HCT116 (cell line): ENCODE data around the gene PDCD2. TPM values are rescaled to one million over a fixed set of nuclear protein-coding genes. Genes with fewer than 3 reads are reported as not detected.
A peak's percentile ranks its signal among the peaks of the same experiment; 100 is the strongest.

Experiments used
- ATAC-seq: fragments of 200-7000 bp; cut with Tn5 transposase; 2 replicates; pipeline ENCODE4 v1.9.1; 2020; ENCODE audit warnings: mild to moderate bottlenecking, moderate library complexity
- BruUV-seq: library from RNA; stranded (reverse); fragments of 400-500 nt; replicated peaks from 2 replicates; lab custom pipeline; 2021; lab: Mats Ljungman, UMichigan
- CTCF ChIA-PET: fragments of 300-600 bp; sonication (Branson Sonifier 250); formaldehyde crosslinking; loops from one replicate; lab custom pipeline; 2021; ENCODE audit warnings: antibody characterized with exemption; lab: Charles Lee
- POLR2A ChIA-PET: fragments of 300-600, 350-600 bp; sonication (Branson Sonifier 250); formaldehyde crosslinking; loops from one replicate; lab custom pipeline; 2021; ENCODE audit warnings: antibody characterized with exemption; lab: Charles Lee
- RAD21 ChIA-PET, 2 experiments: fragments of 300-600 bp; sonication (Branson Sonifier 250); formaldehyde crosslinking; loops; one replicate each; lab custom pipeline; 2023; ENCODE audit warnings: low total read pairs in 2 of 2; ENCODE audit not compliant: uncharacterized antibody in 2 of 2, unreplicated experiment in 2 of 2, low non-redundant PET in 1 of 2; lab: Charles Lee
- DNase-seq: peaks from one replicate; pipeline ENCODE4 v3.0.0-alpha.2; 2010; ENCODE audit warnings: low read depth, low spot score
- H2AFZ ChIP-seq: fragments of 200-600 bp; shearing (Covaris generic), sonication (generic); 2 replicates; pipeline ENCODE4 v1.6.1; 2017; ENCODE audit warnings: low read depth, mixed run types, mixed read lengths, antibody characterized with exemption, low read length; ENCODE audit not compliant: poor library complexity, severe bottlenecking
- H3K27ac ChIP-seq: 2 replicates; pipeline ENCODE4 v1.5.1; 2012; ENCODE audit warnings: low read depth, low read length
- H3K27me3 ChIP-seq: fragments of 200-600 bp; sonication (generic); 2 replicates; pipeline ENCODE4 v1.6.1; 2016; ENCODE audit warnings: mixed run types, low read length, mixed read lengths; ENCODE audit not compliant: insufficient read depth
- H3K36me3 ChIP-seq, 2 experiments: fragments of 200-500 bp in 1 of 2; fragments of 200-600 bp in 1 of 2; sonication (Bioruptor generic) in 1 of 2; sonication (generic) in 1 of 2; 2 replicates each; pipeline versions ENCODE4 v1.5.1 to v1.6.1; 2014 to 2016; ENCODE audit warnings: low read length in 2 of 2, inconsistent platforms in 1 of 2, mixed read lengths in 1 of 2, mixed run types in 1 of 2; ENCODE audit not compliant: insufficient read depth in 2 of 2, control insufficient read depth in 1 of 2
- H3K4me1 ChIP-seq, 2 experiments: fragments of 200-600 bp in 1 of 2; sonication (generic) in 1 of 2; 2 replicates each; pipeline versions ENCODE4 v1.5.1 to v1.6.1; 2012 to 2017; ENCODE audit warnings: low read length in 2 of 2, inconsistent platforms in 1 of 2, mild to moderate bottlenecking in 1 of 2, mixed read lengths in 1 of 2, mixed run types in 1 of 2, moderate library complexity in 1 of 2; ENCODE audit not compliant: insufficient read depth in 2 of 2, control insufficient read depth in 1 of 2
- H3K4me2 ChIP-seq: fragments of 200-600 bp; sonication (generic); 2 replicates; pipeline ENCODE4 v1.6.1; 2017; ENCODE audit warnings: mixed run types, low read length, mixed read lengths
- H3K4me3 ChIP-seq, 2 experiments: fragments of 200-600 bp in 1 of 2; sonication (generic) in 1 of 2; replicated peaks in 1 of 2; 2 replicates each; pipeline ENCODE4 v1.5.1; 2011 to 2016; ENCODE audit warnings: low read length in 2 of 2, control low read depth in 1 of 2, low read depth in 1 of 2, mild to moderate bottlenecking in 1 of 2, mixed read lengths in 1 of 2, mixed run types in 1 of 2
- H3K79me2 ChIP-seq: fragments of 200-600 bp; sonication (generic); 2 replicates; pipeline ENCODE4 v1.6.1; 2017; ENCODE audit warnings: mild to moderate bottlenecking, mixed run types, low read length, moderate library complexity, mixed read lengths; ENCODE audit not compliant: insufficient read depth
- H3K9ac ChIP-seq: fragments of 200-600 bp; sonication (generic); 2 replicates; pipeline ENCODE4 v1.6.1; 2016; ENCODE audit warnings: low read length, mixed read lengths
- H3K9me2 ChIP-seq: fragments of 200-600 bp; sonication (generic), shearing (Covaris generic); 2 replicates; pipeline ENCODE4 v1.6.1; 2017; ENCODE audit warnings: mixed run types, mild to moderate bottlenecking, moderate library complexity; ENCODE audit not compliant: insufficient read depth
- H3K9me3 ChIP-seq, 2 experiments: fragments of 200-500 bp in 1 of 2; fragments of 200-600 bp in 1 of 2; sonication (Bioruptor generic) in 1 of 2; sonication (generic) in 1 of 2; 2 replicates each; pipeline ENCODE4 v1.6.1; 2014 to 2017; ENCODE audit warnings: low read length in 2 of 2, mixed read lengths in 2 of 2, inconsistent platforms in 1 of 2, low read depth in 1 of 2, mild to moderate bottlenecking in 1 of 2, mixed run types in 1 of 2, moderate library complexity in 1 of 2; ENCODE audit not compliant: control insufficient read depth in 1 of 2, insufficient read depth in 1 of 2
- H4K20me1 ChIP-seq: fragments of 200-600 bp; sonication (generic), shearing (Covaris generic); 2 replicates; pipeline ENCODE4 v1.6.1; 2017; ENCODE audit warnings: mixed run types, mild to moderate bottlenecking, moderate library complexity; ENCODE audit not compliant: insufficient read depth
- CBX3 ChIP-seq: IDR thresholded peaks from 2 replicates; pipeline ENCODE4 v1.6.1; 2012; ENCODE audit warnings: low read depth
- CEBPB ChIP-seq: IDR thresholded peaks from 2 replicates; pipeline ENCODE4 v1.6.1; 2012; ENCODE audit warnings: low read depth
- ELF1 ChIP-seq: IDR thresholded peaks from 2 replicates; pipeline ENCODE4 v1.6.1; 2012; ENCODE audit warnings: low read depth, borderline replicate concordance
- EZH2 ChIP-seq: fragments of 200-600 bp; sonication (generic); IDR thresholded peaks from 2 replicates; pipeline ENCODE4 v1.6.1; 2017; ENCODE audit warnings: antibody characterized with exemption, mixed run types
- EZH2phosphoT487 ChIP-seq: fragments of 200-600 bp; IDR thresholded peaks from 2 replicates; pipeline ENCODE4 v1.6.1; 2018; ENCODE audit warnings: antibody characterized with exemption, borderline replicate concordance
- FOSL1 ChIP-seq: IDR thresholded peaks from 2 replicates; pipeline ENCODE4 v1.6.1; 2012; ENCODE audit warnings: low read depth
- JUND ChIP-seq: IDR thresholded peaks from 2 replicates; pipeline ENCODE4 v1.6.1; 2012
- POLR2AphosphoS5 ChIP-seq: IDR thresholded peaks from 2 replicates; pipeline ENCODE4 v1.6.1; 2011; ENCODE audit warnings: mild to moderate bottlenecking, low read depth, low read length, moderate library complexity
- RAD21 ChIP-seq: IDR thresholded peaks from 2 replicates; pipeline ENCODE4 v1.6.1; 2012; ENCODE audit warnings: low read depth, mild to moderate bottlenecking
- SIN3A ChIP-seq: IDR thresholded peaks from 2 replicates; pipeline ENCODE4 v1.6.1; 2012; ENCODE audit warnings: low read depth
- SP1 ChIP-seq: IDR thresholded peaks from 2 replicates; pipeline ENCODE4 v1.6.1; 2012; ENCODE audit warnings: low read depth
- SRF ChIP-seq: IDR thresholded peaks from 2 replicates; pipeline ENCODE4 v1.6.1; 2012; ENCODE audit warnings: low read depth
- YY1 ChIP-seq: IDR thresholded peaks from 2 replicates; pipeline ENCODE4 v1.6.1; 2011; ENCODE audit warnings: low read length, low read depth, moderate library complexity, mild to moderate bottlenecking; ENCODE audit not compliant: insufficient replicate concordance; ENCODE audit errors: extremely low read depth
- ZFX ChIP-seq: fragments of 450-650 bp; IDR thresholded peaks from 2 replicates; pipeline ENCODE4 v1.6.1; 2017
- ZNF274 ChIP-seq: fragments of 200-500 bp; sonication (Bioruptor generic); IDR thresholded peaks from 2 replicates; pipeline ENCODE4 v1.6.1; 2014; ENCODE audit warnings: mild to moderate bottlenecking, low read depth, low read length, inconsistent platforms
- intact Hi-C: fragments of 100-400 bp; cut with micrococcal nuclease; formaldehyde crosslinking; loops from 2 replicates; pipeline ENCODE4 v1.10.0; 2022
- total RNA-seq: library from RNA; stranded (reverse); gene quantifications from one replicate; pipeline ENCODE4 v1.2.1, GENCODE V29; 2021; ENCODE audit not compliant: unreplicated experiment
- TF ChIP-seq, protein P1 (sequence below): IDR thresholded peaks from 2 replicates; pipeline ENCODE4 v1.6.1; 2012; ENCODE audit warnings: low read depth
- TF ChIP-seq, protein P2 (sequence below), 3 experiments: fragments of 200-600 bp in 1 of 3; sonication (generic) in 1 of 3; IDR thresholded peaks in 2 of 3; conservative IDR thresholded peaks in 1 of 3; 2 replicates each; pipeline ENCODE4 v1.5.1; 2012 to 2017; ENCODE audit warnings: low read depth in 2 of 3, low read length in 2 of 3, antibody characterized with exemption in 1 of 3, borderline replicate concordance in 1 of 3, control low read depth in 1 of 3, mild to moderate bottlenecking in 1 of 3, mixed read lengths in 1 of 3, mixed run types in 1 of 3, moderate library complexity in 1 of 3; ENCODE audit not compliant: insufficient read depth in 1 of 3
- TF ChIP-seq, protein P3 (sequence below): IDR thresholded peaks from 2 replicates; pipeline ENCODE4 v1.6.1; 2012

PDCD2 gene
- total RNA-seq, 1 experiment from 2014 or later: 127 TPM

DNA sequence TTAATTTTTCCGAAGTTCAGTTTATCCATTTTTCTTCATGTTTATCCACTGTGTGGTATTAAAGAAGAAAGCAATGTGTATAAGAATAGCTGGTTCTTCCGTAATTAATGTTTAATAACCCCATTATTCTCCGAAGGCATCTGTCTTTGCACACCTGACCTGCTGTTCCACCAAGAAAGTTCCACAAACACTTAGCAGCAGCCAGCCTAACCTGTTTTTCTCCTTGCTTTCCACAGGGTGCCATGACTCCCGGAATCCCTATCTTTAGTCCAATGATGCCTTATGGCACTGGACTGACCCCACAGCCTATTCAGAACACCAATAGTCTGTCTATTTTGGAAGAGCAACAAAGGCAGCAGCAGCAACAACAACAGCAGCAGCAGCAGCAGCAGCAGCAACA is 22.9 kb downstream of the PDCD2 start:
- CTCF ChIA-PET: no interaction called here
- Histone ChIP-seq H3K79me2 (peaks cover 77% of the 10 kb centered on the region), H3K9me3 (no peaks in the 10 kb centered on the region), H3K27me3 (no peaks in the 10 kb centered on the region), H3K27ac (no peak overlapping the region), H3K4me2 (no peak overlapping the region), H4K20me1 (no peaks in the 10 kb centered on the region), H2AFZ (no peak overlapping the region), H3K9ac (no peak overlapping the region), H3K36me3 (peaks cover 30 to 44% of the 10 kb centered on the region in 2 experiments), H3K4me3 (no peak overlapping the region), H3K4me1 (no peaks in the 10 kb centered on the region), H3K9me2 (no peaks in the 10 kb centered on the region)
- intact Hi-C loops: no loop called here
- ATAC-seq: no peak
- DNase-seq: no peak
- POLR2A ChIA-PET: no interaction called here
- RAD21 ChIA-PET: no interaction called here
- BruUV-seq: no TSS peak
- TF ChIP-seq SP1: no peak
- TF ChIP-seq SRF: no peak

DNA sequence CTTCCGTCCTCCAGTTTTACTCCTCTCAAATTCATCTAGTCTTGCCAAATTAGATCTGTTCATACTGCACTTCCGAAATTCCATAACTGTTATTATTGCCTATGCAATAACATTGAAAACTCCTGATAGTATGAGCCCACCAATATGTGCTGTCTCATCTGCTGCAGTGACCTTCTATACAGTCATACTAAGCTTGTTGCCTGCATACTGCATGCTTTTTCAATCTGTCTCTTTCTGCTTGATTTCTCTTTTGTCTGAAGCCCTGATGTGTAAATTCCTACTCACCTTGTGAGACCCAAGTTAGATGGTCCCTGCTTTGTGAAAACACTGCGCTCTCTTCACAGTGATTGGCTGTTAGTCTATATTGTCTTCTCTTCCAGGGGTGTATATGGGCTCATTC is 29.1 kb downstream of the PDCD2 start:
- Histone ChIP-seq H4K20me1 (peaks cover 2% of the 10 kb centered on the region; the same call in 1 of the 2 replicates), H3K79me2 (peaks cover 87% of the 10 kb centered on the region), H3K4me1 (peaks cover 12 to 16% of the 10 kb centered on the region in 2 experiments), H2AFZ (no peak overlapping the region), H3K9me3 (no peaks in the 10 kb centered on the region), H3K9ac (peak overlapping the region; percentile 99), H3K4me3 (peak overlapping the region; percentile 91 to 99), H3K4me2 (peak overlapping the region; percentile 93), H3K9me2 (no peaks in the 10 kb centered on the region), H3K36me3 (peaks cover 9 to 18% of the 10 kb centered on the region in 2 experiments; a peak in 3 of 4 replicates), H3K27me3 (no peaks in the 10 kb centered on the region), H3K27ac (no peak overlapping the region; the same call in 1 of the 2 replicates)
- no peak for DNase-seq
- intact Hi-C loops: no loop called here
- RAD21 ChIA-PET: no interaction called here
- BruUV-seq: no TSS peak
- CTCF ChIA-PET: no interaction called here
- POLR2A ChIA-PET: no interaction called here
- no peak for ATAC-seq
- TF ChIP-seq FOSL1 (no peak), EZH2 (no peak), YY1 (no peak), EZH2phosphoT487 (no peak), CBX3 (no peak), CEBPB (no peak), POLR2AphosphoS5 (no peak), ZFX (no peak), JUND (no peak), ZNF274 (no peak), ELF1 (no peak), SP1 (no peak), RAD21 (no peak), SIN3A (no peak)
- TF ChIP-seq, protein P1, sequence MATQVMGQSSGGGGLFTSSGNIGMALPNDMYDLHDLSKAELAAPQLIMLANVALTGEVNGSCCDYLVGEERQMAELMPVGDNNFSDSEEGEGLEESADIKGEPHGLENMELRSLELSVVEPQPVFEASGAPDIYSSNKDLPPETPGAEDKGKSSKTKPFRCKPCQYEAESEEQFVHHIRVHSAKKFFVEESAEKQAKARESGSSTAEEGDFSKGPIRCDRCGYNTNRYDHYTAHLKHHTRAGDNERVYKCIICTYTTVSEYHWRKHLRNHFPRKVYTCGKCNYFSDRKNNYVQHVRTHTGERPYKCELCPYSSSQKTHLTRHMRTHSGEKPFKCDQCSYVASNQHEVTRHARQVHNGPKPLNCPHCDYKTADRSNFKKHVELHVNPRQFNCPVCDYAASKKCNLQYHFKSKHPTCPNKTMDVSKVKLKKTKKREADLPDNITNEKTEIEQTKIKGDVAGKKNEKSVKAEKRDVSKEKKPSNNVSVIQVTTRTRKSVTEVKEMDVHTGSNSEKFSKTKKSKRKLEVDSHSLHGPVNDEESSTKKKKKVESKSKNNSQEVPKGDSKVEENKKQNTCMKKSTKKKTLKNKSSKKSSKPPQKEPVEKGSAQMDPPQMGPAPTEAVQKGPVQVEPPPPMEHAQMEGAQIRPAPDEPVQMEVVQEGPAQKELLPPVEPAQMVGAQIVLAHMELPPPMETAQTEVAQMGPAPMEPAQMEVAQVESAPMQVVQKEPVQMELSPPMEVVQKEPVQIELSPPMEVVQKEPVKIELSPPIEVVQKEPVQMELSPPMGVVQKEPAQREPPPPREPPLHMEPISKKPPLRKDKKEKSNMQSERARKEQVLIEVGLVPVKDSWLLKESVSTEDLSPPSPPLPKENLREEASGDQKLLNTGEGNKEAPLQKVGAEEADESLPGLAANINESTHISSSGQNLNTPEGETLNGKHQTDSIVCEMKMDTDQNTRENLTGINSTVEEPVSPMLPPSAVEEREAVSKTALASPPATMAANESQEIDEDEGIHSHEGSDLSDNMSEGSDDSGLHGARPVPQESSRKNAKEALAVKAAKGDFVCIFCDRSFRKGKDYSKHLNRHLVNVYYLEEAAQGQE: no peak
- TF ChIP-seq, protein P2, sequence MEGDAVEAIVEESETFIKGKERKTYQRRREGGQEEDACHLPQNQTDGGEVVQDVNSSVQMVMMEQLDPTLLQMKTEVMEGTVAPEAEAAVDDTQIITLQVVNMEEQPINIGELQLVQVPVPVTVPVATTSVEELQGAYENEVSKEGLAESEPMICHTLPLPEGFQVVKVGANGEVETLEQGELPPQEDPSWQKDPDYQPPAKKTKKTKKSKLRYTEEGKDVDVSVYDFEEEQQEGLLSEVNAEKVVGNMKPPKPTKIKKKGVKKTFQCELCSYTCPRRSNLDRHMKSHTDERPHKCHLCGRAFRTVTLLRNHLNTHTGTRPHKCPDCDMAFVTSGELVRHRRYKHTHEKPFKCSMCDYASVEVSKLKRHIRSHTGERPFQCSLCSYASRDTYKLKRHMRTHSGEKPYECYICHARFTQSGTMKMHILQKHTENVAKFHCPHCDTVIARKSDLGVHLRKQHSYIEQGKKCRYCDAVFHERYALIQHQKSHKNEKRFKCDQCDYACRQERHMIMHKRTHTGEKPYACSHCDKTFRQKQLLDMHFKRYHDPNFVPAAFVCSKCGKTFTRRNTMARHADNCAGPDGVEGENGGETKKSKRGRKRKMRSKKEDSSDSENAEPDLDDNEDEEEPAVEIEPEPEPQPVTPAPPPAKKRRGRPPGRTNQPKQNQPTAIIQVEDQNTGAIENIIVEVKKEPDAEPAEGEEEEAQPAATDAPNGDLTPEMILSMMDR (IDR thresholded peaks at IDR 0.05 in 2 of 3, conservative IDR thresholded peaks at IDR 0.05 in 1 of 3; ENCODE audit: borderline replicate concordance in 1 of 3, insufficient read depth in 1 of 3, low read depth in 2 of 3, low read length in 2 of 3): no peak
- TF ChIP-seq, protein P3, sequence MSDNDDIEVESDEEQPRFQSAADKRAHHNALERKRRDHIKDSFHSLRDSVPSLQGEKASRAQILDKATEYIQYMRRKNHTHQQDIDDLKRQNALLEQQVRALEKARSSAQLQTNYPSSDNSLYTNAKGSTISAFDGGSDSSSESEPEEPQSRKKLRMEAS: no peak
